Peyer's patch (tissue), 4 donors: ENCODE results near the gene RAB20. TPM values are rescaled to one million over a fixed set of nuclear protein-coding genes. Genes with fewer than 3 reads are reported as not detected.

Experiments used
- DNase-seq, 3 donors: peaks; one replicate each; pipeline ENCODE4 v3.0.0-alpha.2; 2017 to 2019
- H3K27ac ChIP-seq, 4 donors: fragments of 200-600 bp; sonication (generic); one replicate each; pipeline ENCODE4 v1.5.1; 2016 to 2019
- H3K27me3 ChIP-seq, 2 donors: fragments of 200-600 bp; sonication (generic); one replicate each; pipeline ENCODE4 v1.5.1; 2019
- H3K36me3 ChIP-seq, 3 donors: fragments of 200-600 bp; sonication (generic); one replicate each; pipeline ENCODE4 v1.5.1; 2016 to 2019
- H3K4me1 ChIP-seq, 4 donors: fragments of 200-600 bp; sonication (generic); one replicate each; pipeline ENCODE4 v1.5.1; 2016 to 2019
- H3K4me3 ChIP-seq, 4 donors: fragments of 200-600 bp; sonication (generic); 1 replicate in 3 of 4; 2 replicates in 1 of 4; pipeline ENCODE4 v1.5.1; 2016 to 2019; ENCODE audit warnings: mild to moderate bottlenecking in 1 of 4
- H3K9me3 ChIP-seq, 4 donors: fragments of 200-600 bp; sonication (generic); one replicate each; pipeline ENCODE4 v1.5.1; 2016 to 2019; ENCODE audit warnings: mild to moderate bottlenecking in 1 of 4
- CTCF ChIP-seq, 6 experiments: fragments of 450-650 bp in 4 of 6; fragments of 200-600 bp in 2 of 6; sonication (generic) in 1 of 6; IDR thresholded peaks; one replicate each; pipeline ENCODE4 v1.5.1; 2017 to 2019; ENCODE audit warnings: antibody characterized with exemption in 6 of 6, mild to moderate bottlenecking in 3 of 6, moderate library complexity in 1 of 6
- POLR2A ChIP-seq, 2 donors: fragments of 450-650 bp; IDR thresholded peaks; one replicate each; pipeline ENCODE4 v1.5.1; 2017; ENCODE audit warnings: antibody characterized with exemption in 2 of 2, mild to moderate bottlenecking in 2 of 2, moderate library complexity in 2 of 2
- total RNA-seq, 4 donors: library from RNA; depleted of rRNA; stranded (reverse); fragments of >200 nt; gene quantifications; one replicate each; pipeline ENCODE4 v1.1.0, GENCODE V29; 2016

The RAB20 gene
- total RNA-seq, 4 donors from 2014 or later = 15.7 to 69.1 (median 62.2) TPM

GRCh38 chr13:110521296-110521680, 40.2 kb downstream of the RAB20 start:
- H3K36me3 ChIP-seq = peaks cover 0 to 30% (median 0%) of the 10 kb centered on the region in 3 donors
- no peaks in the 10 kb centered on the region for H3K9me3 ChIP-seq
- H3K27ac ChIP-seq = peak overlapping the region; percentile 18 to 95 (median 76)
- no peak for DNase-seq
- no peaks in the 10 kb centered on the region for H3K27me3 ChIP-seq
- TF ChIP-seq POLR2A (IDR thresholded peaks at IDR 0.05) = no peak
- TF ChIP-seq CTCF (IDR thresholded peaks at IDR 0.05) = no peak
- H3K4me1 ChIP-seq = peaks cover 9 to 91% (median 19%) of the 10 kb centered on the region in 4 donors
- H3K4me3 ChIP-seq = peak overlapping the region in 1 of 4 donors; percentile 7

- Histone ChIP-seq H3K9me3 (no peaks in the 10 kb centered on the region), H3K4me3 (peak overlapping the region in 1 of 4 donors; percentile 7), H3K36me3 (peaks cover 0 to 30% (median 0%) of the 10 kb centered on the region in 3 donors), H3K27me3 (no peaks in the 10 kb centered on the region), H3K4me1 (peaks cover 4 to 85% (median 17%) of the 10 kb centered on the region in 4 donors), H3K27ac (peak overlapping the region; percentile 18 to 95 (median 76))
- peak; percentile 37 to 94 (median 92) for DNase-seq
- TF ChIP-seq CTCF (IDR thresholded peaks at IDR 0.05) (no peak), POLR2A (IDR thresholded peaks at IDR 0.05) (peak in 1 of 2 donors; percentile 50)
These were observed 40.9 kb downstream of the RAB20 start for GRCh38 chr13:110520431-110521295.

GRCh38 chr13:110519506-110519905, 42.0 kb downstream of the RAB20 start:
- no peaks in the 10 kb centered on the region for H3K27me3 ChIP-seq
- H3K27ac ChIP-seq = peak overlapping the region in 3 of 4 donors; percentile 65 to 95 (median 87)
- no peaks in the 10 kb centered on the region for H3K9me3 ChIP-seq
- TF ChIP-seq CTCF (IDR thresholded peaks at IDR 0.05) (no peak), POLR2A (IDR thresholded peaks at IDR 0.05) (no peak)
- H3K36me3 ChIP-seq = peaks cover 0 to 37% (median 0%) of the 10 kb centered on the region in 3 donors
- H3K4me3 ChIP-seq = no peak overlapping the region
- no peak for DNase-seq
- H3K4me1 ChIP-seq = peaks cover 0 to 73% (median 11%) of the 10 kb centered on the region in 4 donors

GRCh38 chr13:110519046-110519445, 42.5 kb downstream of the RAB20 start:
- peaks cover 0 to 69% (median 10%) of the 10 kb centered on the region in 4 donors for H3K4me1 ChIP-seq
- H3K27me3 ChIP-seq = no peaks in the 10 kb centered on the region
- H3K27ac ChIP-seq = peak overlapping the region in 1 of 4 donors; percentile 80
- H3K4me3 ChIP-seq = no peak overlapping the region
- H3K36me3 ChIP-seq = peaks cover 0 to 38% (median 0%) of the 10 kb centered on the region in 3 donors
- TF ChIP-seq POLR2A (IDR thresholded peaks at IDR 0.05) (no peak), CTCF (IDR thresholded peaks at IDR 0.05) (no peak)
- no peak for DNase-seq
- no peaks in the 10 kb centered on the region for H3K9me3 ChIP-seq

- DNase-seq = peak in 2 of 3 donors; percentile 63 to 75
- Histone ChIP-seq H3K36me3 (peaks cover 0 to 38% (median 0%) of the 10 kb centered on the region in 3 donors), H3K4me1 (peaks cover 0 to 64% (median 8%) of the 10 kb centered on the region in 4 donors), H3K27ac (peak overlapping the region in 3 of 4 donors; percentile 50 to 81 (median 80)), H3K27me3 (no peaks in the 10 kb centered on the region), H3K4me3 (no peak overlapping the region), H3K9me3 (no peaks in the 10 kb centered on the region)
- TF ChIP-seq POLR2A (IDR thresholded peaks at IDR 0.05) = no peak
- TF ChIP-seq CTCF (IDR thresholded peaks at IDR 0.05) = no peak
These were observed 43.0 kb downstream of the RAB20 start for GRCh38 chr13:110518571-110518970.
